Liver (tissue), 9 donors: ENCODE data around the gene FRMD1. TPM values are rescaled to one million over a fixed set of nuclear protein-coding genes. Genes with fewer than 3 reads are reported as not detected.

ENCODE experiments used
- DNase-seq: peaks from one replicate; pipeline ENCODE4 v3.0.0-alpha.2; 2017; ENCODE audit warnings: low spot score
- H3K27ac ChIP-seq, 2 donors: one replicate each; pipeline ENCODE4 v1.7.0; 2013; ENCODE audit warnings: inconsistent platforms in 2 of 2, low read length in 2 of 2, control low read depth in 1 of 2, low read depth in 1 of 2, mild to moderate bottlenecking in 1 of 2
- H3K27me3 ChIP-seq, 4 donors: one replicate each; pipeline versions ENCODE4 v1.6.1 to v1.7.0; 2013; ENCODE audit warnings: low read length in 3 of 4, inconsistent platforms in 1 of 4, mild to moderate bottlenecking in 1 of 4, moderate library complexity in 1 of 4; ENCODE audit not compliant: control insufficient read depth in 4 of 4, insufficient read depth in 4 of 4
- H3K36me3 ChIP-seq, 4 donors: one replicate each; pipeline versions ENCODE4 v1.6.1 to v1.7.0; 2013; ENCODE audit warnings: low read length in 3 of 4, mild to moderate bottlenecking in 3 of 4, low read depth in 1 of 4, moderate library complexity in 1 of 4; ENCODE audit not compliant: control insufficient read depth in 4 of 4, insufficient read depth in 3 of 4
- H3K4me1 ChIP-seq, 4 donors: one replicate each; pipeline versions ENCODE4 v1.6.1 to v1.7.0; 2013; ENCODE audit warnings: low read length in 3 of 4, mild to moderate bottlenecking in 3 of 4, moderate library complexity in 1 of 4; ENCODE audit not compliant: control insufficient read depth in 4 of 4, insufficient read depth in 4 of 4
- H3K4me3 ChIP-seq, 3 donors: one replicate each; pipeline versions ENCODE4 v1.6.1 to v1.7.0; 2013; ENCODE audit warnings: low read length in 3 of 3, control low read depth in 1 of 3, low read depth in 1 of 3, mild to moderate bottlenecking in 1 of 3
- H3K9ac ChIP-seq, 2 donors: one replicate each; pipeline ENCODE4 v1.7.0; 2013; ENCODE audit warnings: low read length in 2 of 2, mild to moderate bottlenecking in 2 of 2, moderate library complexity in 2 of 2, control low read depth in 1 of 2, low read depth in 1 of 2
- H3K9me3 ChIP-seq, 4 donors: one replicate each; pipeline versions ENCODE4 v1.6.1 to v1.7.0; 2013; ENCODE audit warnings: low read length in 3 of 4; ENCODE audit not compliant: control insufficient read depth in 4 of 4
- ATF3 ChIP-seq: IDR thresholded peaks from 2 replicates; pipeline ENCODE4 v1.6.1; 2016; ENCODE audit warnings: antibody characterized with exemption
- CTCF ChIP-seq: fragments of 150-350 bp; IDR thresholded peaks from 2 replicates; pipeline ENCODE4 v1.5.1; 2017; ENCODE audit warnings: improper control_type of control experiment, low read depth, low read length; ENCODE audit not compliant: missing input control
- EGR1 ChIP-seq, 2 donors: IDR thresholded peaks; 2 replicates each; pipeline ENCODE4 v1.6.1; 2016 to 2018; ENCODE audit warnings: antibody characterized with exemption in 2 of 2, low read depth in 2 of 2
- GABPA ChIP-seq, 2 donors: IDR thresholded peaks in 1 of 2; conservative IDR thresholded peaks in 1 of 2; 2 replicates each; pipeline ENCODE4 v1.6.1; 2016; ENCODE audit warnings: antibody characterized with exemption in 2 of 2, mild to moderate bottlenecking in 1 of 2, moderate library complexity in 1 of 2
- HNF4A ChIP-seq, 2 donors: conservative IDR thresholded peaks; 2 replicates each; pipeline ENCODE4 v1.6.1; 2016; ENCODE audit warnings: antibody characterized with exemption in 2 of 2, mild to moderate bottlenecking in 2 of 2
- HNF4G ChIP-seq: IDR thresholded peaks from 2 replicates; pipeline ENCODE4 v1.6.1; 2016; ENCODE audit warnings: antibody characterized with exemption
- MAX ChIP-seq: IDR thresholded peaks from 2 replicates; pipeline ENCODE4 v1.6.1; 2016; ENCODE audit warnings: antibody characterized with exemption
- NR2F2 ChIP-seq: IDR thresholded peaks from 2 replicates; pipeline ENCODE4 v1.6.1; 2016; ENCODE audit warnings: antibody characterized with exemption
- RAD21 ChIP-seq, 2 donors: IDR thresholded peaks; 2 replicates each; pipeline ENCODE4 v1.6.1; 2016; ENCODE audit warnings: antibody characterized with exemption in 2 of 2, mild to moderate bottlenecking in 2 of 2
- RXRA ChIP-seq, 2 donors: IDR thresholded peaks; 2 replicates each; pipeline ENCODE4 v1.6.1; 2017 to 2018; ENCODE audit warnings: antibody characterized with exemption in 2 of 2, mild to moderate bottlenecking in 1 of 2
- SP1 ChIP-seq: IDR thresholded peaks from 2 replicates; pipeline ENCODE4 v1.6.1; 2018; ENCODE audit warnings: antibody characterized with exemption, mild to moderate bottlenecking
- TAF1 ChIP-seq: conservative IDR thresholded peaks from 2 replicates; pipeline ENCODE4 v1.6.1; 2016; ENCODE audit warnings: antibody characterized with exemption, mild to moderate bottlenecking
- ZBTB33 ChIP-seq: IDR thresholded peaks from 2 replicates; pipeline ENCODE4 v1.6.1; 2016; ENCODE audit warnings: antibody characterized with exemption
- WGBS: extraction: QIAGEN DNeasy Blood & Tissue Kit; methylation state at CpG from one replicate; pipeline ENCODE4 v1.1.7; 2013; 5-methylcytosine and 5-hydroxymethylcytosine counted together
- polyA plus RNA-seq, 2 donors: library from polyadenylated mRNA; stranded (reverse) in 1 of 2; unstranded in 1 of 2; fragments of 200-250 nt in 1 of 2; fragments of >200 nt in 1 of 2; fragmentation: Nextera tagmentation in 1 of 2; extraction: Ambion mirVana in 1 of 2; gene quantifications; one replicate each; pipeline versions ENCODE4 v1.2.1 to v1.2.3, GENCODE V29; 2013 to 2015
- total RNA-seq, 2 donors: library from RNA; depleted of rRNA; stranded (reverse); fragments of >200 nt; gene quantifications; one replicate each; pipeline ENCODE4 v1.2.3, GENCODE V29; 2014
- donor health status: healthy.
- donor health status: healthy.
- donor health status: healthy.
- donor health status: healthy.
- donor health status: healthy.

FRMD1 gene
- total and polyA plus RNA-seq, 4 donors = 0.04 to 0.17 (median 0.12) TPM

- TF ChIP-seq ZBTB33 = no peak
Measured at GRCh38 chr6:168116438-168116974, 37.5 kb upstream of the FRMD1 start (continued).

- Histone ChIP-seq H3K36me3 (no peaks in the 10 kb centered on the region), H3K4me1 (peaks cover 0 to 3% (median 0%) of the 10 kb centered on the region in 4 donors), H3K27ac (no peak overlapping the region), H3K27me3 (no peaks in the 10 kb centered on the region), H3K9me3 (no peaks in the 10 kb centered on the region), H3K9ac (no peak overlapping the region), H3K4me3 (no peak overlapping the region)
- TF ChIP-seq HNF4A (conservative IDR thresholded peaks at IDR 0.05) (no peak), NR2F2 (no peak), RXRA (IDR thresholded peaks at IDR 0.05) (no peak), ZBTB33 (no peak), ATF3 (no peak), MAX (no peak), GABPA (IDR thresholded peaks at IDR 0.05 in 1 of 2, conservative IDR thresholded peaks at IDR 0.05 in 1 of 2) (no peak), HNF4G (no peak)
- no peak for DNase-seq
- 83% methylated on average over 5 of the region's 5 CpGs for WGBS
Measured at GRCh38 chr6:168115748-168116437, 36.9 kb upstream of the FRMD1 start.

GRCh38 chr6:168113226-168113625, 34.2 kb upstream of the FRMD1 start:
- peaks cover 0 to 3% (median 0%) of the 10 kb centered on the region in 4 donors for H3K4me1 ChIP-seq
- WGBS = 95% methylated on average over 8 of the region's 8 CpGs
- DNase-seq = no peak
- H3K36me3 ChIP-seq = no peaks in the 10 kb centered on the region
- no peak overlapping the region for H3K4me3 ChIP-seq
- no peak overlapping the region for H3K27ac ChIP-seq
- H3K27me3 ChIP-seq = no peaks in the 10 kb centered on the region
- no peaks in the 10 kb centered on the region for H3K9me3 ChIP-seq
- TF ChIP-seq ATF3 (no peak), HNF4A (conservative IDR thresholded peaks at IDR 0.05) (no peak), EGR1 (IDR thresholded peaks at IDR 0.05; ENCODE audit: low read depth in 2 of 2) (no peak), SP1 (no peak), MAX (no peak), TAF1 (no peak), CTCF (no peak), GABPA (IDR thresholded peaks at IDR 0.05 in 1 of 2, conservative IDR thresholded peaks at IDR 0.05 in 1 of 2) (no peak), RAD21 (IDR thresholded peaks at IDR 0.05) (no peak), NR2F2 (no peak)
- no peak overlapping the region for H3K9ac ChIP-seq
